ENCODE results near the gene FBXL3.

- TF ChIP-seq, protein P1, sequence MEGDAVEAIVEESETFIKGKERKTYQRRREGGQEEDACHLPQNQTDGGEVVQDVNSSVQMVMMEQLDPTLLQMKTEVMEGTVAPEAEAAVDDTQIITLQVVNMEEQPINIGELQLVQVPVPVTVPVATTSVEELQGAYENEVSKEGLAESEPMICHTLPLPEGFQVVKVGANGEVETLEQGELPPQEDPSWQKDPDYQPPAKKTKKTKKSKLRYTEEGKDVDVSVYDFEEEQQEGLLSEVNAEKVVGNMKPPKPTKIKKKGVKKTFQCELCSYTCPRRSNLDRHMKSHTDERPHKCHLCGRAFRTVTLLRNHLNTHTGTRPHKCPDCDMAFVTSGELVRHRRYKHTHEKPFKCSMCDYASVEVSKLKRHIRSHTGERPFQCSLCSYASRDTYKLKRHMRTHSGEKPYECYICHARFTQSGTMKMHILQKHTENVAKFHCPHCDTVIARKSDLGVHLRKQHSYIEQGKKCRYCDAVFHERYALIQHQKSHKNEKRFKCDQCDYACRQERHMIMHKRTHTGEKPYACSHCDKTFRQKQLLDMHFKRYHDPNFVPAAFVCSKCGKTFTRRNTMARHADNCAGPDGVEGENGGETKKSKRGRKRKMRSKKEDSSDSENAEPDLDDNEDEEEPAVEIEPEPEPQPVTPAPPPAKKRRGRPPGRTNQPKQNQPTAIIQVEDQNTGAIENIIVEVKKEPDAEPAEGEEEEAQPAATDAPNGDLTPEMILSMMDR (IDR thresholded peaks at IDR 0.05; ENCODE audit: poor library complexity, severe bottlenecking), result no peak
- TF ChIP-seq POLR2AphosphoS5 (IDR thresholded peaks at IDR 0.05) (no peak), REST (IDR thresholded peaks at IDR 0.05; ENCODE audit: borderline replicate concordance) (no peak), EZH2 (IDR thresholded peaks at IDR 0.05; ENCODE audit: borderline replicate concordance, insufficient read depth, low read length, poor library complexity, severe bottlenecking) (no peak), EP300 (conservative IDR thresholded peaks at IDR 0.05; ENCODE audit: poor library complexity, severe bottlenecking) (no peak), MXI1 (conservative IDR thresholded peaks at IDR 0.05; ENCODE audit: poor library complexity, severe bottlenecking) (no peak), TAF1 (IDR thresholded peaks at IDR 0.05; ENCODE audit: low read depth) (no peak), RAD21 (conservative IDR thresholded peaks at IDR 0.05) (no peak), SMC3 (conservative IDR thresholded peaks at IDR 0.05; ENCODE audit: poor library complexity) (no peak)
These were observed 10.6 kb downstream of the FBXL3 start for GRCh38 chr13:77016251-77016812.

Data from neural cell (in vitro differentiated cells).